Measurements from ENCODE around the gene FDXR. TPM values are rescaled to one million over a fixed set of nuclear protein-coding genes. Genes with fewer than 3 reads are reported as not detected.

The FDXR gene
- total RNA-seq, 1 donor from 2014 or later: 5.5 TPM

- CTCF ChIA-PET: no interaction called here
- Mint-ChIP-seq H3K27me3 (peaks cover 42% of the 10 kb centered on the region), H3K4me1 (peaks cover 7% of the 10 kb centered on the region), H3K4me3 (no peak overlapping the region), H3K9me3 (no peaks in the 10 kb centered on the region), H3K36me3 (ENCODE audit: low read depth) (no peaks in the 10 kb centered on the region), H3K27ac (no peak overlapping the region)
- ATAC-seq (ENCODE audit: low read depth) (no peak), DNase-seq (no peak)
- intact Hi-C loops (cut with micrococcal nuclease): no loop called here
- no peak for TF ChIP-seq CTCF (IDR thresholded peaks at IDR 0.05)
- POLR2A ChIA-PET: no interaction called here
Measured at GRCh38 chr17:74848656-74849399, 24.0 kb downstream of the FDXR start.

GRCh38 chr17:74846621-74847020, 26.2 kb downstream of the FDXR start:
- intact Hi-C loops (cut with micrococcal nuclease): no loop called here

GRCh38 chr17:74843352-74843627, 29.5 kb downstream of the FDXR start:
- no peak for DNase-seq
- no peak for ATAC-seq (ENCODE audit: low read depth)
- Mint-ChIP-seq H3K27me3 (peaks cover 21% of the 10 kb centered on the region), H3K9me3 (no peaks in the 10 kb centered on the region), H3K4me1 (peaks cover 23% of the 10 kb centered on the region), H3K4me3 (no peak overlapping the region), H3K36me3 (ENCODE audit: low read depth) (no peaks in the 10 kb centered on the region), H3K27ac (no peak overlapping the region)
- POLR2A ChIA-PET: interaction anchor here (0.6 to 0.7 kb wide), 2 partner anchors 10 to 85 kb away, joined by 3 read pairs; no protein-coding TSS in a partner anchor
- CTCF ChIA-PET: interaction anchor here (0.9 to 2.1 kb wide), 6 partner anchors 10 to 115 kb away, joined by 3 to 14 read pairs (median 4); no protein-coding TSS in a partner anchor
- intact Hi-C loops (cut with micrococcal nuclease): no loop called here
- TF ChIP-seq CTCF (IDR thresholded peaks at IDR 0.05): no peak

More at GRCh38 chr17:74846621-74847020, 26.2 kb downstream of the FDXR start:
- Mint-ChIP-seq H3K4me1 (peaks cover 12% of the 10 kb centered on the region), H3K4me3 (no peak overlapping the region), H3K27ac (no peak overlapping the region), H3K27me3 (peaks cover 33% of the 10 kb centered on the region), H3K9me3 (no peaks in the 10 kb centered on the region), H3K36me3 (ENCODE audit: low read depth) (no peaks in the 10 kb centered on the region)
- no peak for TF ChIP-seq CTCF (IDR thresholded peaks at IDR 0.05)
- CTCF ChIA-PET: no interaction called here
- no peak for DNase-seq
- ATAC-seq (ENCODE audit: low read depth): no peak
- POLR2A ChIA-PET: no interaction called here

- H3K27me3 Mint-ChIP-seq: peaks cover 21% of the 10 kb centered on the region
- TF ChIP-seq CTCF (IDR thresholded peaks at IDR 0.05): no peak
- peaks cover 23% of the 10 kb centered on the region for H3K4me1 Mint-ChIP-seq
- ChIA-PET CTCF (interaction anchor here (0.9 to 2.1 kb wide), 6 partner anchors 9 to 115 kb away, joined by 3 to 14 read pairs (median 4); no protein-coding TSS in a partner anchor), POLR2A (interaction anchor here (0.6 to 0.7 kb wide), 2 partner anchors 10 to 84 kb away, joined by 3 read pairs; no protein-coding TSS in a partner anchor)
- H3K4me3 Mint-ChIP-seq: no peak overlapping the region
- H3K27ac Mint-ChIP-seq: no peak overlapping the region
- intact Hi-C loops (cut with micrococcal nuclease): no loop called here
- ATAC-seq (ENCODE audit: low read depth): peak; percentile 64
- H3K9me3 Mint-ChIP-seq: no peaks in the 10 kb centered on the region
- no peaks in the 10 kb centered on the region for H3K36me3 Mint-ChIP-seq (ENCODE audit: low read depth)
- DNase-seq: no peak
Measured at GRCh38 chr17:74842599-74843351, 30.0 kb downstream of the FDXR start.

GRCh38 chr17:74842146-74842598, 30.6 kb downstream of the FDXR start:
- peaks cover 21% of the 10 kb centered on the region for H3K27me3 Mint-ChIP-seq
- ATAC-seq (ENCODE audit: low read depth) (no peak), DNase-seq (no peak)
- H3K4me1 Mint-ChIP-seq: peaks cover 23% of the 10 kb centered on the region
- no peak overlapping the region for H3K27ac Mint-ChIP-seq
- TF ChIP-seq CTCF (IDR thresholded peaks at IDR 0.05): no peak
- intact Hi-C loops (cut with micrococcal nuclease): no loop called here
- H3K9me3 Mint-ChIP-seq: no peaks in the 10 kb centered on the region
- no peaks in the 10 kb centered on the region for H3K36me3 Mint-ChIP-seq (ENCODE audit: low read depth)
- H3K4me3 Mint-ChIP-seq: no peak overlapping the region
- ChIA-PET POLR2A (interaction anchor here (0.6 kb wide), 1 partner anchor 130 kb away, joined by 6 read pairs; no protein-coding TSS in a partner anchor), CTCF (interaction anchor here (0.9 to 2.1 kb wide), 6 partner anchors 9 to 116 kb away, joined by 3 to 14 read pairs (median 4); no protein-coding TSS in a partner anchor)

All from activated B cell treated with CpG ODN at 0.5 μM for 24 hours (primary cell).